ENCODE measurements around the gene HCFC1R1.

- no peak for TF ChIP-seq EZH2 (IDR thresholded peaks at IDR 0.05)
- TF ChIP-seq CTCF (IDR thresholded peaks at IDR 0.05) = no peak
These were observed 15.2 kb upstream of the HCFC1R1 start for GRCh38 chr16:3038896-3039295.
